Cardiac muscle cell (in vitro differentiated cells and primary cell): Measurements from ENCODE around the gene CTTNBP2NL. TPM values are rescaled to one million over a fixed set of nuclear protein-coding genes. Genes with fewer than 3 reads are reported as not detected.
"Not testable (repeated sequence)": the region's sequence is repeated elsewhere in the genome, so short reads cannot be mapped to it uniquely, and the experiment has no call there.

ENCODE experiments used
- DNase-seq, 2 donors: peaks; one replicate each; pipeline versions ENCODE4 v3.0.0 to v3.0.0-alpha.2; 2010 to 2017; ENCODE audit warnings: low read depth in 1 of 2, low spot score in 1 of 2
- H3K27ac ChIP-seq: fragments of 200-600 bp; sonication (generic); 2 replicates; pipeline ENCODE4 v1.5.1; 2016
- H3K27me3 ChIP-seq: fragments of 200-600 bp; sonication (generic); 2 replicates; pipeline ENCODE4 v1.6.0; 2016; ENCODE audit warnings: control low read depth
- H3K36me3 ChIP-seq: fragments of 200-600 bp; sonication (generic); 2 replicates; pipeline ENCODE4 v1.5.1; 2016; ENCODE audit warnings: control low read depth
- H3K4me1 ChIP-seq: fragments of 200-600 bp; sonication (generic); 2 replicates; pipeline ENCODE4 v1.8.1; 2017; ENCODE audit warnings: low read depth, mild to moderate bottlenecking, mixed run types
- H3K4me3 ChIP-seq: fragments of 200-600 bp; sonication (generic); 2 replicates; pipeline ENCODE4 v1.5.1; 2016; ENCODE audit warnings: mild to moderate bottlenecking
- H3K9me3 ChIP-seq: fragments of 200-600 bp; sonication (generic); 2 replicates; pipeline ENCODE4 v1.5.1; 2017; ENCODE audit warnings: low read depth, mild to moderate bottlenecking, control low read depth
- CTCF ChIP-seq: IDR thresholded peaks from 2 replicates; pipeline ENCODE4 v1.5.1; 2012; ENCODE audit warnings: low read depth, mild to moderate bottlenecking, low read length
- polyA plus RNA-seq: library from polyadenylated mRNA; unstranded; fragments of >200 nt; fragmentation: Nextera tagmentation; extraction: Ambion mirVana; gene quantifications from 2 replicates; pipeline ENCODE4 v1.2.1, GENCODE V29; 2016
- total RNA-seq: library from RNA; depleted of rRNA; stranded (reverse); fragments of >200 nt; gene quantifications from 2 replicates; pipeline ENCODE4 v1.2.3, GENCODE V29; 2016

Gene CTTNBP2NL
- total and polyA plus RNA-seq, 2 experiments from 2014 or later = 9.2 to 13.1 TPM

DNA sequence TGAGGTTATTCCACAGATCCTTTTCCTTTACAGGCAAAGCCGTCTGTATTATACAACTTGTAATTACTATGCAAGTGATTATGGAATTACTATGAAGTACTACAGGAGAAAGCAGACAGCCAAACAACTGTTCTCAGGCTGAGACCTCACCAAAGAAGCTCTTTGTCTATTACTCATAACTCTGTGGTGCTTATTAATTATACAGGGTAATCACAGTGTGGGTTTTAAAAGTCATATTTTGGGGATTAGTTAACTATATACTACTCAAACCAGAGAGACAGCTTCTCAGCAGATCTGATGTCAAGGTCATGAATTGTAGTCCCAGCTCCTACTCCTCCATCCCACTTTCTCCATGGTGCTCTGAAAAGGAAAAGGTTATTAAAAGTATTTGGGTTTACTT lies 49.6 kb downstream of the CTTNBP2NL start:
- Histone ChIP-seq H3K4me3 (no peak overlapping the region), H3K27me3 (no peaks in the 10 kb centered on the region), H3K9me3 (no peaks in the 10 kb centered on the region), H3K4me1 (no peaks in the 10 kb centered on the region), H3K27ac (no peak overlapping the region), H3K36me3 (peaks cover 7% of the 10 kb centered on the region)
- no peak for TF ChIP-seq CTCF
- DNase-seq = no peak

GRCh38 chr1:112446411-112446810 lies 50.4 kb downstream of the CTTNBP2NL start:
- Histone ChIP-seq H3K27me3 (no peaks in the 10 kb centered on the region), H3K4me1 (no peaks in the 10 kb centered on the region), H3K27ac (no peak overlapping the region), H3K9me3 (no peaks in the 10 kb centered on the region), H3K36me3 (peaks cover 7% of the 10 kb centered on the region), H3K4me3 (no peak overlapping the region)
- no peak for DNase-seq
- TF ChIP-seq CTCF = no peak

DNA sequence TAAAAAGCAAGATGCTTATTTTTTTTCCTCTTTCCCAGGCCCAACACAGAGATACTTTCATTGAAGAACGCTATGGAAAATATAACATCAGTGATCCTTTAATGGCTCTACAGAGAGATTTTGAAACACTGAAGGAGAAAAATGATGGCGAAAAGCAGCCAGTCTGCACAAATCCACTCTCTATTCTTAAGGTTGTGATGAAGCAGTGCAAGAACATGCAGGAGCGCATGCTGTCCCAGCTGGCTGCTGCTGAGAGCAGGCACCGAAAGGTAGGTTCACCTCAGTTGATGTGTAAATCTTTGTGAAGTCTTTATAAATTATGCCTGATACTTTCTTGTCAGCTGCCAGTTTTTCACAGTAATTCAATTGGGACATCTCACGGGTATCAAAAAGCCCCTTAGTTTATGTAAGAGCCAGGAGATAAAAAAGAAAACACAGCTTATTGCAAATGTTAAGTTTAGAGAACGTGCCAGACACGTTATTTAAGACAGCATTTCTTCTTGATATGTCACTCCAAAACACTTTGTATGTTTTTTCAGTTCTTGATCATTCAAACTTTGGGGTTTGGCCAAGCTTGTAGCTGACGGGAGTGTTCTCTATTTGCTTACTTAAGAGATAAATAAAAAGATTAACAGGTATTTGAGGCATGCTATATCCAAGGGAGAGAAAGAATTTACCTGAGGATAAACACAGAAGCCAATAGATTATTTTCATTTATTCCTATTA lies 53.1 kb downstream of the CTTNBP2NL start:
- H3K27me3 ChIP-seq = no peaks in the 10 kb centered on the region
- H3K27ac ChIP-seq = no peak overlapping the region
- H3K4me1 ChIP-seq = no peaks in the 10 kb centered on the region
- peaks cover 7% of the 10 kb centered on the region for H3K36me3 ChIP-seq
- TF ChIP-seq CTCF = no peak
- DNase-seq = no peak
- no peak overlapping the region for H3K4me3 ChIP-seq
- no peaks in the 10 kb centered on the region for H3K9me3 ChIP-seq

DNA sequence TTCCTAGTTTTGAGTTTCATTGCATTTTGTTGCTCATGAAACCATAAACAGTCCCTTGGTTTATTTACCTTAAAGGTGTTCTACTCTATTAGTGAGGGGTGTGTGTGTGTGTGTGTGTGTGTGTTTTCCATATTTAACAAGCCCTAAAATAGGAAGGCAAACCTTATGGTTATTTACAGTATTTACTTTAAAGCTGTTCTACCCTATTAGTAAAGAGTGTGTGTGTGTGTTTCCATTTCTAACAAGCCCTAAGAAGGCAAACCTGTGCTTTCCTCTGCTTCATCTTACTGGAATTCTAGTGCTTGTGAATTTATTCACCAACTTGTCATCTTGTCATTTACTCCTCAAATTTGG lies 53.6 kb downstream of the CTTNBP2NL start:
- Histone ChIP-seq H3K36me3 (peaks cover 12% of the 10 kb centered on the region), H3K9me3 (no peaks in the 10 kb centered on the region), H3K27ac (no peak overlapping the region), H3K4me1 (no peaks in the 10 kb centered on the region), H3K4me3 (no peak overlapping the region), H3K27me3 (no peaks in the 10 kb centered on the region)
- no peak for DNase-seq
- no peak for TF ChIP-seq CTCF

- Histone ChIP-seq H3K36me3 (peaks cover 14% of the 10 kb centered on the region), H3K9me3 (no peaks in the 10 kb centered on the region), H3K4me1 (no peaks in the 10 kb centered on the region), H3K27me3 (no peaks in the 10 kb centered on the region), H3K4me3 (no peak overlapping the region), H3K27ac (no peak overlapping the region)
- no peak for TF ChIP-seq CTCF
- no peak for DNase-seq
These were observed 54.8 kb downstream of the CTTNBP2NL start for GRCh38 chr1:112450773-112451172.

DNA sequence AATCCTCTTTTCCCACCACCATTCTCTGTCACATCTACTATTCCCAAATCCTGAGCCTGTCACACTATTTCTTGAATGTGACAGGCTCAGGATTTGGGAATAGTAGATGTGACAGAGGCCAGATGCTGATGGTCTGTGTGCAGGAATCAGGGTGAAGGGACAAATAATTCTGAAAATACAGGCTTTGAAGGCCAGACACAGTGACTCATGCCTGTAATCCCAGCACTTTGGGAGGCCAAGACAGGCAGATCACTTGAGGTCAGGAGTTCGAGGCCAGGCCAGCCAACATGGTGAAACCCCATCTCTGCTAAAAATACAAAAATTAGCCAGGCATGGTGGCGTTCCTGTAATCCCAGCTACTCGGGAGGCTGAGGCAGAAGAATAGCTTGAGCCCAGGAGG lies 55.3 kb downstream of the CTTNBP2NL start:
- not testable (repeated sequence) for H3K27me3 ChIP-seq, DNase-seq, H3K27ac ChIP-seq, H3K4me3 ChIP-seq, H3K9me3 ChIP-seq, H3K4me1 ChIP-seq
- peaks cover 17% of the 10 kb centered on the region for H3K36me3 ChIP-seq
